ENCODE data around the gene GALNT17. TPM values are rescaled to one million over a fixed set of nuclear protein-coding genes. Genes with fewer than 3 reads are reported as not detected.

GALNT17 gene
- total RNA-seq, 4 donors from 2014 or later, result 51.1 to 95.6 (median 69.8) TPM

DNA sequence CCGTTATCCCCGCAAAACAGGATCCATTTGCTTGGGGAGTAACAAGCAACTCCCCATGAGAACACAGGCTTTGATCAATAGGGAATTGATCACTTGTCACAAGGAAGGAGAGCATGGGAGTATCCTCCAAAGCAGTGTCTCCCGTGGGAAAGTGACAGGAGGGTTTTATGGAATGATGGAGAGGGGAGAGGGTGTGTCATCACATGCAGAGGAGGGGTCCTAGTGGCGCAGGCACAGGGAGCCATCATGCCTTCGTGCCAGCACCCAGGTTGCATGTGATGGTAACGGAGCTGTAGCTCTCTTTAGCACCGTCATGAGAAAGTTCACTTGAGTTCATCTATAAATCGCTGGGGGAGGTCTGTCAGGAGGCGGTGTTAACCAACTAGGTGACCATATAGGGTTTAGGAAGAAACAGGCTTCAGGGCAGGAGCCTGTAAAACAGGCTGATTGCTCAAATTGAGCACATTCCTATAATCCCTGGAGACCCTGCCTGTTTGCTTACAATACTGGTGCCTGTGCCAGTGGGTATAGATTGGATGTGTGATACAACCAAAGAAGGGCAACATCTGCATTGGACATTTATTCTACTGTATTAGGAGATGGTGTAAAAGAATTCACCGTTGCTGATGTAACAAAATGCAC lies 428.5 kb downstream of the GALNT17 start:
- WGBS, result 79% methylated on average over 9 of the region's 10 CpGs

DNA sequence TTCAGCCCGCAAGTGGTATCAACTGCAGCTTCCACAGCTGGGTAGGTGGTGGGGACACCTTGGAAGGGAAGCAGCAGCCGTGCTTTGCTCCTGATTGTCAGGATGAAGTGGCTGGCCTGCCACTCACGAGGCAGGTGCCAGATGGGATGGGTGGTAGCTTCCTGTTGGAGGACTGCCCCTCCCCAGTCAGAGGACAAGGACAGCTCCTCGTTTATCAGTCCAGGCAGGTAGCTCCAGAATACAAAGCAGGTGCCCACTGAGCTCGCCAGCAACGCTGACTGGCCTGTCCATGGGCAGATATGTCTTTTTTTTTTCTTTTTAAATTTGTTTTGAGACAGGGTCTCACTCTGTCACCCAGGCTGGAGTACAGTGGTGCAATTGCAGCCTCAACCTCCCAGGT lies 431.3 kb downstream of the GALNT17 start:
- TF ChIP-seq POLR2A (IDR thresholded peaks at IDR 0.05; ENCODE audit: low read depth) (no peak), POLR2AphosphoS5 (IDR thresholded peaks at IDR 0.05) (no peak), EP300 (IDR thresholded peaks at IDR 0.05) (no peak)
- TF ChIP-seq, protein P1, sequence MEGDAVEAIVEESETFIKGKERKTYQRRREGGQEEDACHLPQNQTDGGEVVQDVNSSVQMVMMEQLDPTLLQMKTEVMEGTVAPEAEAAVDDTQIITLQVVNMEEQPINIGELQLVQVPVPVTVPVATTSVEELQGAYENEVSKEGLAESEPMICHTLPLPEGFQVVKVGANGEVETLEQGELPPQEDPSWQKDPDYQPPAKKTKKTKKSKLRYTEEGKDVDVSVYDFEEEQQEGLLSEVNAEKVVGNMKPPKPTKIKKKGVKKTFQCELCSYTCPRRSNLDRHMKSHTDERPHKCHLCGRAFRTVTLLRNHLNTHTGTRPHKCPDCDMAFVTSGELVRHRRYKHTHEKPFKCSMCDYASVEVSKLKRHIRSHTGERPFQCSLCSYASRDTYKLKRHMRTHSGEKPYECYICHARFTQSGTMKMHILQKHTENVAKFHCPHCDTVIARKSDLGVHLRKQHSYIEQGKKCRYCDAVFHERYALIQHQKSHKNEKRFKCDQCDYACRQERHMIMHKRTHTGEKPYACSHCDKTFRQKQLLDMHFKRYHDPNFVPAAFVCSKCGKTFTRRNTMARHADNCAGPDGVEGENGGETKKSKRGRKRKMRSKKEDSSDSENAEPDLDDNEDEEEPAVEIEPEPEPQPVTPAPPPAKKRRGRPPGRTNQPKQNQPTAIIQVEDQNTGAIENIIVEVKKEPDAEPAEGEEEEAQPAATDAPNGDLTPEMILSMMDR (IDR thresholded peaks at IDR 0.05), result no peak
- intact Hi-C loops (cut with DNase I), result no loop called here
- H3K27ac ChIP-seq (replicated peaks in 1 of 4), result no peak overlapping the region

More for the DNA sequence above, 428.5 kb downstream of the GALNT17 start:
- H3K27me3 ChIP-seq, result no peaks in the 10 kb centered on the region
- DNase-seq (ENCODE audit: extremely low spot score), result no peak
- TF ChIP-seq EP300 (IDR thresholded peaks at IDR 0.05), result no peak
- TF ChIP-seq, protein P1 (IDR thresholded peaks at IDR 0.05), result no peak
- TF ChIP-seq POLR2A (IDR thresholded peaks at IDR 0.05; ENCODE audit: low read depth), result no peak
- TF ChIP-seq POLR2AphosphoS5 (IDR thresholded peaks at IDR 0.05), result no peak
- intact Hi-C loops (cut with DNase I), result no loop called here
- H3K36me3 ChIP-seq, result no peaks in the 10 kb centered on the region
- H3K4me3 ChIP-seq, result no peak overlapping the region
- no peaks in the 10 kb centered on the region for H3K4me1 ChIP-seq
- no peak overlapping the region for H3K27ac ChIP-seq (replicated peaks in 1 of 4)
- no peaks in the 10 kb centered on the region for H3K9me3 ChIP-seq

DNA sequence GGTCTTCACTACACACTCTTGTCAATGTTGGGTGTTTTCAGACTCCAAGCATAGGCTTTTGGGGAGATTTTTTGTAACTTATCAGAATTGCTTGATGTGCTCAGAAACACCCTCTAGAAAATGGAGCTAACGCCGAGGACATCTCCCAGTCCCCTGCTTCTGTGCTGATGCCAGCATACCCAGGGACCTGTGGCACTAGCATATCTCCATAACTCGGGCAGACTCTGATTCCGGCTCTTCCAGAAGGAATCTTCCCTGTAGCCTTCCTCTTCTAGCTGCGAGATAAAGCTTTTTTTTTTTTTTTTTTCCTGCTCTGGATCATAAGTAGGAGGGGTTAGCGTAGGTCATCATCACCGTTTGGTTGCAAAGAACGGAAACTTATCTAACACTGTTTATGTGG lies 434.4 kb downstream of the GALNT17 start:
- TF ChIP-seq, protein P1 (IDR thresholded peaks at IDR 0.05), result no peak
- TF ChIP-seq POLR2AphosphoS5 (IDR thresholded peaks at IDR 0.05) (no peak), EP300 (IDR thresholded peaks at IDR 0.05) (no peak), POLR2A (IDR thresholded peaks at IDR 0.05; ENCODE audit: low read depth) (no peak)
- no peak overlapping the region for H3K27ac ChIP-seq (replicated peaks in 1 of 4)
- peaks cover 0 to 2% (median 0%) of the 10 kb centered on the region in 4 donors for H3K36me3 ChIP-seq
- no peak overlapping the region for H3K4me3 ChIP-seq
- intact Hi-C loops (cut with DNase I), result no loop called here
- WGBS, result 79% methylated on average over 8 of the region's 8 CpGs
- no peaks in the 10 kb centered on the region for H3K27me3 ChIP-seq
- H3K4me1 ChIP-seq, result no peaks in the 10 kb centered on the region
- no peak for DNase-seq (ENCODE audit: extremely low spot score)
- H3K9me3 ChIP-seq, result no peaks in the 10 kb centered on the region

More for the DNA sequence above, 431.3 kb downstream of the GALNT17 start:
- H3K36me3 ChIP-seq, result no peaks in the 10 kb centered on the region
- H3K4me1 ChIP-seq, result no peaks in the 10 kb centered on the region
- H3K9me3 ChIP-seq, result no peaks in the 10 kb centered on the region
- H3K4me3 ChIP-seq, result no peak overlapping the region
- no peak for DNase-seq (ENCODE audit: extremely low spot score)
- 82% methylated on average over 6 of the region's 6 CpGs for WGBS
- no peaks in the 10 kb centered on the region for H3K27me3 ChIP-seq

DNA sequence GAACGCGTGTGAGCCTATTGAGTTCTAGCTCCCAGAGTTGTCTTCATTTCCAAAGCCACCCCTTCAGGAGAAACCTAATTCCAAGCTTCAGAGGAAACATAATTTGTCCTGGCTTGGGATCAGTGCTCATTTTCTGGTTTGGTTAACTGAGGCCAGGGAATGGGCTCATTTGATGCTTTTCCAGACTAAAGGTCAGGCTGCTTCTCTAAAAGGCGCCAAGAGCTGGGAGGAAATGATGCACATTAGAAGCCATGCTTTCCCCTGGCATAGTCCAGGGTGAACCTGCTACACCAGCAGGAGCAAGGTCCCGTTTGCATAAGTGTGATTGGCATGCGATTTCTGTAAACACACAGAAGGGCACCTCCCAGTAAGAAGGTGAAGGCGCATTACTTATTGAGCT lies 435.0 kb downstream of the GALNT17 start:
- no peak for DNase-seq (ENCODE audit: extremely low spot score)
- Histone ChIP-seq H3K27me3 (no peaks in the 10 kb centered on the region), H3K36me3 (peaks cover 0 to 7% (median 0%) of the 10 kb centered on the region in 4 donors), H3K4me3 (no peak overlapping the region), H3K9me3 (no peaks in the 10 kb centered on the region), H3K4me1 (no peaks in the 10 kb centered on the region), H3K27ac (replicated peaks in 1 of 4) (no peak overlapping the region)
- WGBS, result 92% methylated on average over 6 of the region's 6 CpGs
- no peak for TF ChIP-seq POLR2A (IDR thresholded peaks at IDR 0.05; ENCODE audit: low read depth)
- TF ChIP-seq POLR2AphosphoS5 (IDR thresholded peaks at IDR 0.05), result no peak
- no peak for TF ChIP-seq EP300 (IDR thresholded peaks at IDR 0.05)
- TF ChIP-seq, protein P1 (IDR thresholded peaks at IDR 0.05), result no peak
- intact Hi-C loops (cut with DNase I), result no loop called here

Data from esophagus muscularis mucosa (tissue), 4 donors.